ENCODE results near the gene CELF5. TPM values are rescaled to one million over a fixed set of nuclear protein-coding genes. Genes with fewer than 3 reads are reported as not detected.

The CELF5 gene
- total RNA-seq, 2 experiments from 2014 or later = 0.13 TPM; not detected in 1

DNA sequence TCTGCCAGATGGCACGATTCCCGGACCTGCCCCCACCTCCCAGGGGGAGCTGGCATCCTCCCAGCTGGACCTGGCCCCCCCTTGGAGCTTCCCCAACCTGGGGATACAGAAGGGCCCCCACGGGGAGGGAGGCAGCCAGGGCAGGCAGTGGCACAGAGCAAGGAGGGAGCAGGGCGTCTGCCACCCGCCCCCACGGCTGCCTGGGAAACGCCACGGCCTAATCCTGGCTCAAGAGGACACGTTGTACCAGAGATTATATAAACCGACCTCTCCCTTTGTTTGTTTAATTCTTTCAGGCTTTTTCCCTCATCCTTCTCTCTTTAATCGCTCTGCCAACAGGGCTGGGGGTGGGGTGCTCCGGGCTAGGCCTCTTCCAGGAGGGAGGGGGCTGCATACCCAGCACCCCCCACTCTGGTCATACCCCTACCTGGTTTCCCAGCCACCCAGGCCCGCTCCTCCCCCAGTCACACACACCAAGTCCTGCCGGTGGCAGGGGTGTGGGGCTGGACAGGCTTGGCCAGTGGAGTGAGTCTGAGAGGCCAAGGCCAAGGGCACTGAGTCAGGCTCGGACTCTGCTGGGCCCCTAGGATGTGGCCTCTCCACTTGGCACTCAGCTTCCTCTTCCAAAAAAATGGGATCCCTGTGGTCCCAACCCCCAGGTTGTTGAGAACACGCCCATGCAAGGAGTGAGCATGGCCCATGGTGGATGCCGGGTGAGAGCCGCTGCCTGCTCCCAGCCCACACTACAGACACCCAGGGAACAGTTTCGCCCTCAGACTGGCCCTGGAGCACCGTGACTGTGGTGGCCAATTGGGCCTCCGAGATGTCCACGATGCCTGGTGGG lies 112.4 kb downstream of the CELF5 start:
- H3K4me3 ChIP-seq (ENCODE audit: low read depth, low read length, poor library complexity, severe bottlenecking) = no peak overlapping the region
- H3K4me2 ChIP-seq (ENCODE audit: low read length) = no peak overlapping the region
- no TSS peak for BruUV-seq (replicated peaks)
- POLR2A ChIA-PET = no interaction called here
- CTCF ChIA-PET (ENCODE audit: unreplicated experiment) = no interaction called here
- intact Hi-C loops (cut with micrococcal nuclease; ENCODE audit: unreplicated experiment) = no loop called here
- no peaks in the 10 kb centered on the region for H3K9me3 ChIP-seq (ENCODE audit: low read length)
- DNase-seq (ENCODE audit: low spot score) = no peak
- H3K79me2 ChIP-seq (ENCODE audit: insufficient read depth, low read depth, low read length) = no peaks in the 10 kb centered on the region
- H3K27ac ChIP-seq (ENCODE audit: low read depth, low read length, poor library complexity, severe bottlenecking) = no peak overlapping the region
- H3K36me3 ChIP-seq (ENCODE audit: insufficient read depth, low read length) = no peaks in the 10 kb centered on the region
- no peaks in the 10 kb centered on the region for H3K4me1 ChIP-seq (ENCODE audit: insufficient read depth, low read length, poor library complexity, severe bottlenecking)
- H3K9me2 ChIP-seq (ENCODE audit: insufficient read depth, low read length) = no peaks in the 10 kb centered on the region
- H2AFZ ChIP-seq (ENCODE audit: low read length) = no peak overlapping the region
- no peaks in the 10 kb centered on the region for H4K20me1 ChIP-seq (ENCODE audit: insufficient read depth, low read length)
- TF ChIP-seq, protein P1, sequence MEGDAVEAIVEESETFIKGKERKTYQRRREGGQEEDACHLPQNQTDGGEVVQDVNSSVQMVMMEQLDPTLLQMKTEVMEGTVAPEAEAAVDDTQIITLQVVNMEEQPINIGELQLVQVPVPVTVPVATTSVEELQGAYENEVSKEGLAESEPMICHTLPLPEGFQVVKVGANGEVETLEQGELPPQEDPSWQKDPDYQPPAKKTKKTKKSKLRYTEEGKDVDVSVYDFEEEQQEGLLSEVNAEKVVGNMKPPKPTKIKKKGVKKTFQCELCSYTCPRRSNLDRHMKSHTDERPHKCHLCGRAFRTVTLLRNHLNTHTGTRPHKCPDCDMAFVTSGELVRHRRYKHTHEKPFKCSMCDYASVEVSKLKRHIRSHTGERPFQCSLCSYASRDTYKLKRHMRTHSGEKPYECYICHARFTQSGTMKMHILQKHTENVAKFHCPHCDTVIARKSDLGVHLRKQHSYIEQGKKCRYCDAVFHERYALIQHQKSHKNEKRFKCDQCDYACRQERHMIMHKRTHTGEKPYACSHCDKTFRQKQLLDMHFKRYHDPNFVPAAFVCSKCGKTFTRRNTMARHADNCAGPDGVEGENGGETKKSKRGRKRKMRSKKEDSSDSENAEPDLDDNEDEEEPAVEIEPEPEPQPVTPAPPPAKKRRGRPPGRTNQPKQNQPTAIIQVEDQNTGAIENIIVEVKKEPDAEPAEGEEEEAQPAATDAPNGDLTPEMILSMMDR (conservative IDR thresholded peaks at IDR 0.05; ENCODE audit: low read length) = no peak
- TF ChIP-seq EZH2phosphoT487 (IDR thresholded peaks at IDR 0.05; ENCODE audit: borderline replicate concordance, low read depth, low read length) = no peak

DNA sequence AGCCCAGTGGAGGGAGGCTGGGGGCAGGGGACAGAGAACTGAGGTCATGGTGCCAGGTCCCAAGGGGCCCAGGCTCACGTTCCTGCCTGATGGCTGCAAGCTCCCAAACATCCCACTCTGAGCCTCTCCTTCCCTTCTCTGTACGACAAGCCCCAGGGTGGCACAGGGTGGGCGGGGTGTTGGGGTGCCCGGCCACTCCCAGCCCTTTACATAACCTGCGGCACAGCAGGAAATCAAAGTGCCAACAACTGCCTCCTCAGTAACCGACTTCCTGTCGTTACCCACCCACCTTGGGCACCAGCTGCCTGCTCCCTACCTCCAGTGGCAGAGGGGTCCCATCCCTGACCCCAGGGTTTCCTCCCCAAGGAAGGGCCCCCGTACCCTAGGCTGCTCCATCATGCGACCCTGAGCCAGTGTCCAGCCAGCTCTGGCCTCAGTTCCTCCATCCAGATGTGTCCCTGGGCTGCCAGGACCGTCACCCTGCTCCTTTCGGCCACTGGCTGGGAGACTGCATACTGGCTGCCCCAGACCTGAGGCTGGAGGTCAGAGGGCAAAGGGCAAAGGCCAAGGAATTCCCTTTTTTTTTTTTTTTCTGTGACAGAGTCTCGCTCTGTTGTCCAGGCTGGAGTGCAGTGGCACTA lies 114.2 kb downstream of the CELF5 start:
- no peak for DNase-seq (ENCODE audit: low spot score)
- no peaks in the 10 kb centered on the region for H3K79me2 ChIP-seq (ENCODE audit: insufficient read depth, low read depth, low read length)
- intact Hi-C loops (cut with micrococcal nuclease; ENCODE audit: unreplicated experiment) = no loop called here
- H4K20me1 ChIP-seq (ENCODE audit: insufficient read depth, low read length) = no peaks in the 10 kb centered on the region
- TF ChIP-seq, protein P1 (conservative IDR thresholded peaks at IDR 0.05; ENCODE audit: low read length) = no peak
- no peak for TF ChIP-seq EZH2phosphoT487 (IDR thresholded peaks at IDR 0.05; ENCODE audit: borderline replicate concordance, low read depth, low read length)
- POLR2A ChIA-PET = no interaction called here
- no peaks in the 10 kb centered on the region for H3K4me1 ChIP-seq (ENCODE audit: insufficient read depth, low read length, poor library complexity, severe bottlenecking)
- BruUV-seq (replicated peaks) = no TSS peak
- no peaks in the 10 kb centered on the region for H3K9me2 ChIP-seq (ENCODE audit: insufficient read depth, low read length)
- no peak overlapping the region for H3K27ac ChIP-seq (ENCODE audit: low read depth, low read length, poor library complexity, severe bottlenecking)
- no peak overlapping the region for H3K4me2 ChIP-seq (ENCODE audit: low read length)
- CTCF ChIA-PET (ENCODE audit: unreplicated experiment) = no interaction called here
- H3K9me3 ChIP-seq (ENCODE audit: low read length) = no peaks in the 10 kb centered on the region
- no peak overlapping the region for H3K4me3 ChIP-seq (ENCODE audit: low read depth, low read length, poor library complexity, severe bottlenecking)
- no peak overlapping the region for H2AFZ ChIP-seq (ENCODE audit: low read length)
- no peaks in the 10 kb centered on the region for H3K36me3 ChIP-seq (ENCODE audit: insufficient read depth, low read length)

DNA sequence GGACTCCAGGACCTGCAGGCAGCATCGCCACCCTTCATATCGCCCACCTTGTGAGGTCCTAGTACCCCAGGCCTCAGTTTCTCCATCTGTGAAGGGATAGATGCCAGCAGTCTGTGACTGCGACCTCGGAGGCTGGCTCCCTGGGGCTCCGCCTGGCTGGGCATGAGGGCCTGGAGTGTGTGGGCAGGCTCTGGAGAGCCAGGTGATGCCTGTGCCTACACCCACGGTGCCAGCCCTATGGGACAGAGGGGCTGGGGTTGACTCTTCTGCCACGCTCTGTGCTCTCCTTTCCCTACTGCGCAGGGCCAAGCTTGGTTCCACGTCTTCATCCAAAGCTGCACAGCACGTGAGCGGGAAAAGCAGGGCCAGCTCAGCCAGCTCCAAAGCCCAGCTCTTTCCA lies 115.9 kb downstream of the CELF5 start:
- H3K36me3 ChIP-seq (ENCODE audit: insufficient read depth, low read length) = no peaks in the 10 kb centered on the region
- H3K79me2 ChIP-seq (ENCODE audit: insufficient read depth, low read depth, low read length) = no peaks in the 10 kb centered on the region
- ChIA-PET CTCF (ENCODE audit: unreplicated experiment) (no interaction called here), POLR2A (no interaction called here)
- no peak for TF ChIP-seq EZH2phosphoT487 (IDR thresholded peaks at IDR 0.05; ENCODE audit: borderline replicate concordance, low read depth, low read length)
- TF ChIP-seq, protein P1 (conservative IDR thresholded peaks at IDR 0.05; ENCODE audit: low read length) = no peak
- H3K27ac ChIP-seq (ENCODE audit: low read depth, low read length, poor library complexity, severe bottlenecking) = no peak overlapping the region
- no peaks in the 10 kb centered on the region for H4K20me1 ChIP-seq (ENCODE audit: insufficient read depth, low read length)
- H3K4me2 ChIP-seq (ENCODE audit: low read length) = no peak overlapping the region
- H3K4me1 ChIP-seq (ENCODE audit: insufficient read depth, low read length, poor library complexity, severe bottlenecking) = no peaks in the 10 kb centered on the region
- H3K9me2 ChIP-seq (ENCODE audit: insufficient read depth, low read length) = no peaks in the 10 kb centered on the region
- no TSS peak for BruUV-seq (replicated peaks)
- DNase-seq (ENCODE audit: low spot score) = no peak
- intact Hi-C loops (cut with micrococcal nuclease; ENCODE audit: unreplicated experiment) = no loop called here
- H3K9me3 ChIP-seq (ENCODE audit: low read length) = no peaks in the 10 kb centered on the region
- H2AFZ ChIP-seq (ENCODE audit: low read length) = no peak overlapping the region
- no peak overlapping the region for H3K4me3 ChIP-seq (ENCODE audit: low read depth, low read length, poor library complexity, severe bottlenecking)

Data from OCI-LY7 (cell line).